CD1c-positive myeloid dendritic cell (primary cell): ENCODE data around the gene PRKCZ.
"Not testable (repeated sequence)": the region's sequence is repeated elsewhere in the genome, so short reads cannot be mapped to it uniquely, and the experiment has no call there.

Source experiments
- DNase-seq: peaks from one replicate; pipeline ENCODE4 v3.0.0-alpha.2; 2016; ENCODE audit errors: extremely low spot score

Gene PRKCZ

DNA sequence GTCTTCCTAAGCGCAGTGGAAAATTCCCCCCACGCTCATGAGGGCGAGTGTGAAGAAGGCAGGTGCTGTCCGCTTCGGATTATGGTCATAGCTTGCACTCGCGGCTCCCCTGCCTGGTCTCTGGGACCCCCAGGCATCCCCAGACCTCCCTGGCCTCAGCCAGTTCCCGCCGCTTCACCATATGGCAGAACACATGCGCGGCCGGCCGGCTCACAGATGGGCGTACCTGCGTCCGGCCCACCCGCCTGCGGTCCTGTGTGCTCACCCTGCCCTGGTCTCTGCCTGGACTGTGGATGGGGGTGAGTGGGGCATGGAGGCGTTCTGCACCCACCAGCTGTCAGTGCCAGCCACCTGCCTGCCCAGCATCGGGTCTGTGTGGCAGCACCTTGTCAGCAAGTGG is 34.1 kb downstream of the PRKCZ start:
- no peak for DNase-seq

- no peak for DNase-seq
Observed at GRCh38 chr1:2085080-2085479, 34.9 kb downstream of the PRKCZ start.

GRCh38 chr1:2086446-2087078 is 36.4 kb downstream of the PRKCZ start:
- no peak for DNase-seq

- no peak for DNase-seq
Observed at GRCh38 chr1:2087766-2088165, 37.6 kb downstream of the PRKCZ start.

DNA sequence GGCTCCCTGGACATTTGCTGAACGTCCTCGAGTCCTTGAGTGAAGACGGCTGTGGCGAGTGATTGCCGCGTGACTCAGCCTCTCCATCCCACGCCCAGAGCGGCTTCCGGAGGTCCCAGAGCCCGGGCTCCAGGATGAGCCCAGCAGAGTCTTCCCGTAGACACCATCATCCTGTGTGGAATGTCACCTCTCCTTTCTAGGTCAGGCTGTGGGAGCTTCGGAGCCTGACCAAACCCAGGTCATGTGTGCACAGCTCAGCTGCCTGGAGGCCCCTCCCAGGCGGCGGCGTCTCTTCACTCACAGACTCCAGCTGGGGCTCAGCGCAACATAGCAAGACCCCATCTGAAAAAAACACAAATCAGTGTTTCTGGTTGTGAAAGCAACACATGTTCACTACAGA is 38.2 kb downstream of the PRKCZ start:
- no peak for DNase-seq

DNA sequence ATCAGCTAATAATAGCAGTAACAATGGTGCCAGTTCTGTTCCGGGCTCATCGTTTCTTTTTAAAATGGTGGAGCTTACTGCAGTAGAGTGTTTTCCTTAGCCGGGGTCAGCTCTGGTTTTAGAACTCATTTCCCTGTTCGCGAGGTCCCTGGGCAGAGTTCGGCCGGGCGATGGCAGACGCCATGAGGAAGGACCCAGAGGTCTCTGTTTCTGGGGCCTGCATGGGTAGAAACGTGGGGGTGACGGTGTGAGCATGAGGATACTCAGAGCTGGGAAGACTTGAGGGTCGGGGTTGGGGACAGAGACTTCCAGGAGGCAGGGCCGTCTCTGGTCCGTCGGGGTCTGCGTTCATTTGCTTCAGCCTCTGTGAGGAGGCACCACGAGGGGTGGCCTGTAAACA is 38.8 kb downstream of the PRKCZ start:
- DNase-seq = no peak

GRCh38 chr1:2090216-2090890 is 40.1 kb downstream of the PRKCZ start:
- no peak for DNase-seq

- DNase-seq = peak; percentile 53
Observed at GRCh38 chr1:2091611-2092604, 41.7 kb downstream of the PRKCZ start.

DNA sequence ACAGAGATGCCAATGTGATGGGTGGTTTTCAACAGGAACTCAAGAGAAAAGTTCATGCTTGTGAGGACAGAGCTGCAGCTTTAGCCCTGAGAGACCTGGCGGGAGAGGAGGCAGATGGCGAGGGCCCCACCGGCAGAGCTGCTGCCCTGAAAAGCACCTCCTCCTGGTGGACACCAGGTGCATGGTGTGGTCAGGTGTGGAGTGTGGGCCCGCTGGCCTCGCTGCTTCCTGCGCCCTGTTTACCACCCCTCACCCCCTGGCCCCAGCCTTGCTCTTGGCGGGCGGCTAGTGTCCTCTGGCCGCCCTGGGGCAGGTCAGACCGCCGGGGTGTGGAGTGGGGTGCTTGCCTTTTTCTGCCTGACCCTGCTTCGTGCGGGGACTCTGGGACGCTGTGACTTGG is 42.8 kb downstream of the PRKCZ start:
- DNase-seq = no peak

DNA sequence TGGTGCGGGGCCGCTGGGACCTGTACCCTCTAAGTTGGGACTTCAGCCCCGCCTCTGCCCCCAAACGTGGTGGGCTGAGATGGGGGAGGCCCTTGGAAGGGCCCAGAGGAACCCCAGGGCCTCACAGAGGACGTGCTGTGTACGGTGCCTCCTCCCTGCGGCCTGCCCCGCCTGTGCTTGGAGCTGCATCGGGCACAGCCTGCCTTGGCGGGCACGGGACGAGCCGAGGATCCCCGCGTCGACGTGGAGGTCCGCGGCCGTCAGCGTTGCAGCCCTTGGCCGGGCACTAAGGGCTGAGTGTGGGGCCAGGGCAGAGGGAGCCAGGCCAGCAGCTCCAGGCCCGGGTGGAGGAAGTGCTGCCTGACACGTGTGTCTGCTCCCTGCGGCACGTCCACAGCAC is 43.4 kb downstream of the PRKCZ start:
- DNase-seq = no peak

- DNase-seq = not testable (repeated sequence)
Observed at GRCh38 chr1:2094269-2095158, 44.3 kb downstream of the PRKCZ start.

- DNase-seq = no peak
Observed at GRCh38 chr1:2095394-2095793, 45.2 kb downstream of the PRKCZ start.

- DNase-seq = no peak
Observed at GRCh38 chr1:2095981-2096736, 45.9 kb downstream of the PRKCZ start.

GRCh38 chr1:2097386-2098300 is 47.4 kb downstream of the PRKCZ start:
- no peak for DNase-seq

GRCh38 chr1:2098301-2098698 is 48.1 kb downstream of the PRKCZ start:
- DNase-seq = no peak

GRCh38 chr1:2098839-2099785 is 48.9 kb downstream of the PRKCZ start:
- no peak for DNase-seq

DNA sequence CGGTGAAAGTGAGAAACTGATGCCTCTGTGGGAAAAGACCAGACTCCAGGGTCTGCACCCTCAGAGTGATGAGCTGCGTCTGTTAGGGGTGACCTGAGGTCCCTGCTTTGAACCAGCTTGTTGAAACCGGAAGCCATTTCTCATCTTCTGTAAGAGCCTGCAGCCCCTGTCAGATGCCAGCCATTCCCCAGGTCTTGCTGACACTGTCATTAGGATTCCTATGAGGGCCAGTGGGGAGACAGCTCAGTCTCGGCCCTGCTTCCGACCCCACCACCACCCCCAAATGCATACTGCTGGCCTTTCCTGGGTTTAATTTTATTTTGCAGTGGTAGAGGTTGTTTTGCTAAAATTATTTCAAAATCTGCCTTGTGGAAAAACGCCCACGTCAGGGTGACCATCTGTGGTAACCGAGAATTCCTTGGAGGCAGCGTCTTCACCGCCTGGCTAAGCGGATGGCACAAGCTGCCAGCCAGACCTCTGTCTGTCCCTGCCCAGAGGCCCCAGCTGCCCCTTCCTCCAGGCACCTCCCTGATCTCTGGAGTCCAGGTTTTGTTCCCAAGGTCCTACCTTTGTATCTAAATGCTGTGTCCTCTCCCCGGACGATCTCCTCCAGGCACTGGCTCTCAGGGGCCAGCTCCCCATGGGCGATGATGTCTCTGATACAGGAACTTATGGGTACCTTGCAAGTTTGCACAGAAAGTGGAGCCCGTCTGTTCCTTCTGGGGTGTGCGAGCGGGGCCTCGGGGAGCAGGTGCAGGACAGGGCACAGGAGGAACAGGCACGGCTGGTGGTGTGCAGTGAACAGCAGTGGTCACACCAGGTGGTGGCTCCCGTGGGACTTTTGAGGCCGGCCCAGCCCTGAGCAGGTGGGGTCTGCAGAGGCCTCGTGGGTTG is 49.9 kb downstream of the PRKCZ start:
- DNase-seq = no peak

DNA sequence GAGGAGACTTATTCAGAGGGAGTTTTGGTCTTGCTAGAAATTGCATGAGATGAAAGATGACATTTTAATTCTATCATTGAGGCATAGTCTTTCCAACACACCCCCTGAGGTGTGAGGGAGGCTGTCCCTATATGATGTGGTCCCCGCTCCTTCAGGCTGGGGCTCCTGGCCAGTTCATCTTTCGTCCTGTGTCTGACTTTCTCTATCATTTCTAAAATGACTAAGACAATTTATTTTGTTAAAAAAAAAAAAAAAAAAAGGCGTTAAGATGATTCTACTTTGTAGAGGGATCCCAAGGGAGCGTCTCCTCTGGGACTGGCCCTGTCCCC is 50.5 kb downstream of the PRKCZ start:
- DNase-seq = no peak
